GM20000 (cell line): ENCODE data around the gene BMP15.

Source experiments
- DNase-seq: peaks from one replicate; pipeline ENCODE4 v3.0.0; 2012; ENCODE audit warnings: low spot score
- TF ChIP-seq, protein P1 (sequence below): IDR thresholded peaks from 2 replicates; pipeline ENCODE4 v1.5.1; 2012; ENCODE audit warnings: mild to moderate bottlenecking, control low read depth; ENCODE audit errors: extremely low read depth, missing control alignments

Gene BMP15

DNA sequence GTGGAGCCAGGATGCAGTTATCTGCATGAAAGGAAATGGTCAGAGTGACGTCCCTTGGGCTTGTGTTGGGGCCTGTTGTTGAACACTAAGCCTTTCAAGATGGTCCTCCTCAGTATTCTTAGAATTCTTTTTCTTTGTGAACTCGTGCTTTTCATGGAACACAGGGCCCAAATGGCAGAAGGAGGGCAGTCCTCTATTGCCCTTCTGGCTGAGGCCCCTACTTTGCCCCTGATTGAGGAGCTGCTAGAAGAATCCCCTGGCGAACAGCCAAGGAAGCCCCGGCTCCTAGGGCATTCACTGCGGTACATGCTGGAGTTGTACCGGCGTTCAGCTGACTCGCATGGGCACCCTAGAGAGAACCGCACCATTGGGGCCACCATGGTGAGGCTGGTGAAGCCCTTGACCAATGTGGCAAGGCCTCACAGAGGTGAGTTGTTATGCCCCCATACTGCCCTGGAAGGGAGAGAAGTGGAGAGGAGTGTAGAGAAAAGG is at the start of gene BMP15:
Gene BMP15, plus strand, starts transcription at position 51 of the 492 bp plus-strand sequence. Its CDS starts 49 bp downstream, at position 100.
- no peak for DNase-seq
- TF ChIP-seq, protein P1, sequence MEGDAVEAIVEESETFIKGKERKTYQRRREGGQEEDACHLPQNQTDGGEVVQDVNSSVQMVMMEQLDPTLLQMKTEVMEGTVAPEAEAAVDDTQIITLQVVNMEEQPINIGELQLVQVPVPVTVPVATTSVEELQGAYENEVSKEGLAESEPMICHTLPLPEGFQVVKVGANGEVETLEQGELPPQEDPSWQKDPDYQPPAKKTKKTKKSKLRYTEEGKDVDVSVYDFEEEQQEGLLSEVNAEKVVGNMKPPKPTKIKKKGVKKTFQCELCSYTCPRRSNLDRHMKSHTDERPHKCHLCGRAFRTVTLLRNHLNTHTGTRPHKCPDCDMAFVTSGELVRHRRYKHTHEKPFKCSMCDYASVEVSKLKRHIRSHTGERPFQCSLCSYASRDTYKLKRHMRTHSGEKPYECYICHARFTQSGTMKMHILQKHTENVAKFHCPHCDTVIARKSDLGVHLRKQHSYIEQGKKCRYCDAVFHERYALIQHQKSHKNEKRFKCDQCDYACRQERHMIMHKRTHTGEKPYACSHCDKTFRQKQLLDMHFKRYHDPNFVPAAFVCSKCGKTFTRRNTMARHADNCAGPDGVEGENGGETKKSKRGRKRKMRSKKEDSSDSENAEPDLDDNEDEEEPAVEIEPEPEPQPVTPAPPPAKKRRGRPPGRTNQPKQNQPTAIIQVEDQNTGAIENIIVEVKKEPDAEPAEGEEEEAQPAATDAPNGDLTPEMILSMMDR = no peak

DNA sequence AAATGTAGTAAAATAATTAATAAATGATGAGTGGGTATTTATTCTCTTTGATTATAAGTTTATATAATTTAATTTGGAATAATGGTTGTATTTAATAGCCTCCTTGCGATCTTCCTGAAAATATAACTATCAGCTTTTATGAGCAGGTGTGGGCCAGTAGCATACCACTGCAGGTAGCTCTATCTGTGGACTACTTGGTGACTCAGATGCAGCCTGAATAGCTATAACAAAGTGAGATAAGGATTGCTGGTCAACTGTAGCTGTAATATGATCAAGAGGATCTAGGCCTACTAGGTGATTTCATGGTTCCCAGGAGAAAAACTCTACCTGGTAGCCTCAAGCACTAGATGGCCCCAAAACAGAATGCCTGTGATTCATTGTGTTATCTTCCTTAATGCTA is 47.1 kb upstream of the BMP15 start:
- TF ChIP-seq, protein P1 = no peak
- no peak for DNase-seq

DNA sequence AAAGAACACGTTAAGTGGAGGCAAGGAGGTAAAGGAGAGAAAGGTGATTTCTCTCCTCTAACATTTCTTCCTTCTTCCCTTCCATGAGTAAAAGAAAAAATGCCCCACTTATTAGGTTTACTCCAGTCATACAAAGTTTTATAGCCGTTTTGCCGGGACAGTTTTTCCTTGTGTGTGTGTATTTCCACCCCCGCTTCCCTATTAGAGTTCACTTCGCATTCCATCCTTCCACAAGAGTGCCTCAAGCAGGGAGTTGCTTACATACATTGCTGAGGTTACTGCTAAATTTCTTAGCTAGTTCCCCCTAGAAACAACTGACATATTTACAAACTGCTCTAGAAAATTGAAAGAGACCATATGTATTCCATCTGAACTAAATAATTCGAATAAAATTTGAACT is 45.2 kb upstream of the BMP15 start:
- TF ChIP-seq, protein P1 = no peak
- no peak for DNase-seq

DNA sequence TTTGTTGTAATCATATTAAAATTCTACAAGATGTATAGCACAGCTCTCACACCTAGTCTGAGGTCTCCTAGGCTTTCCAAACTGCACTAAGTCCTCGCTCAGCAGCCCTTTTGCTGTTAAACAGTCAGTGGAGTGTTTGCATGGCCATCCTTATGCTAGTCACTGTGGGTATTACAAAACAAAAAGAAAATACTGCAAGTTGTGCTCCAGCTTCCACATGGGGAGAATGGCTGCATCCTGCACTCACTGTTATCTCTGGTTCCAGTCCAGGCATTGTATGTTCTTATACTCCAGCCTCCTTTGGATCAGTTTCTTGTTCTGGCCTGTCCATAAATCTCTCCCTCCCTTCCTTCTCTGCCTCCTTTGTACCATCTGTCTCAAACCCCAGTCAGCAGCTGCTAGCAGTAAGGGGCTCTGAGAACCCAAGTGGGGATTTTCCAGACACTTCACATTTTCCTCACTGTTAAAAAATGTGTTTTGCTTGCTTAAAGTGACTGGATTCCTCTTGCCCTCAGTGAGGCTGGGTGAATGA is 38.5 kb upstream of the BMP15 start:
- no peak for DNase-seq
- TF ChIP-seq, protein P1 = no peak

DNA sequence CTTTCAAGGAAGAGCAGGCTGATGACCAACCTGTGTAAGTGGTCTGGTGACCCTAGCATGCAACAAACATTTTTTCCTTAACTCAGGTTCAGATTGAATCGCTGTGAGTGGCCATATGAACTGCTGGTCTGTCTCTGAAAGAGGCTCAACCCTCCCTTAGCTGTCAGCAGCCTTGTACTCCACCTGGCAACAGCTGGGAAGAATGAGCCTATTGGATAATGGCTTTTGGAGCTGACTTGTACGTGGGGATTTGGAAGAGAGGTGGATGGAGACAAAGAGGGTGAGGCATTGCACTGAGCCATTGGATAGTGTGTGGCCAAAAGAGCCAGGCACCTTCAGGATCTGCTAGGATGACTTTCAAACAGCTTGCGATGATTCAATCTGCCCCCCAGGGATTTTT is 35.7 kb upstream of the BMP15 start:
- no peak for DNase-seq
- TF ChIP-seq, protein P1 = no peak

DNA sequence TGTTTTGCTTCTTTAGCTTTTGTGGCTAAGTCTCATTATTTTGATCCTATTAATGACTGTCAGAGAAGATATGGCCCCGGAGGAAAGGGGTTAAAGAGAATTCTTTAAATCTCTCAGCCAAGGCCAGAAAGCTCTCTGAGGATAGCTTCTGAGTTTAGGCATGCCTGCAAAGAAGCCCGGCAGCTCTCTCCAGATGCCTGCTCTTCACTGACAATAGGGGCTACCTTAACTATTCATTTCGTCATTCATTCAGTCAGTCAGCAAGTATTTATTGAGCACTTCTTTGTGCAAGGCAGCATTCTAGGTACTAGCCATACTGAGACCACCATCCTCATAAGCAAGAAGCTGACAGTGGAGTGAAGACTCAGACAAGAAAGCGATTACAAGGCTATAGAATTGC is 34.0 kb upstream of the BMP15 start:
- no peak for DNase-seq
- TF ChIP-seq, protein P1 = no peak

DNA sequence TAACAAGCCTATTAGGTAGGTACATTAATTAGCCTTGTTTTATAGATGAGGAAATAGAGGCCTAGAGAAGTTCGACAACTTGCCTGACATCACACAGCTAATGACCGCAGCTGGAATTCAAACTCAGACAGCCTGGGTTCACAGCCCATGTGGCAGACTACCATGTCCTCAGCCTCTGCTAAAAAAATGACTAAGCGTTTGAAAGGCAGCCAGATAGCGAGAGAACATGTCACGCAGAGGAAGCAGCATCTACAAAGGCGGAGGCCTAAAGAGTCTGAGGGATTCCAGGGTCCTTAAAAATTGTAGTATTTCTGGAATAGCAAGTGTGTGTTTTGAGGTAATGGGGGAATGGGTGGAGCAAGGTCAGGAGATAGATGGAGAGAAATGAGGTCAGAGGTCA is 33.2 kb upstream of the BMP15 start:
- DNase-seq = no peak
- TF ChIP-seq, protein P1 = no peak
